B cell (primary cell): ENCODE results near the gene PEPD. TPM values are rescaled to one million over a fixed set of nuclear protein-coding genes. Genes with fewer than 3 reads are reported as not detected.

Experiments
- ATAC-seq: fragments of 200-7000 bp; cut with Tn5 transposase; one replicate; pipeline ENCODE4 v1.10.0; 2021; ENCODE audit warnings: low read depth, mild to moderate bottlenecking, moderate number of reproducible peaks, moderate library complexity
- CTCF ChIA-PET: fragments of 350-600 bp; sonication (Branson Sonifier 250); formaldehyde crosslinking; loops from one replicate; lab custom pipeline; 2021; ENCODE audit warnings: antibody characterized with exemption, inconsistent platforms; lab: Charles Lee
- POLR2A ChIA-PET: fragments of 350-600 bp; sonication (Branson Sonifier 250); formaldehyde crosslinking; loops from one replicate; lab custom pipeline; 2021; ENCODE audit warnings: antibody characterized with exemption; lab: Charles Lee
- DNase-seq: peaks from one replicate; pipeline ENCODE4 v3.0.0; 2013
- H2AFZ ChIP-seq: 2 replicates; pipeline ENCODE4 v1.6.1; 2012; ENCODE audit warnings: mild to moderate bottlenecking, low read depth, low read length; ENCODE audit not compliant: insufficient read depth, poor library complexity, severe bottlenecking
- H3K27ac ChIP-seq, 2 donors: 1 replicate in 1 of 2; 2 replicates in 1 of 2; pipeline ENCODE4 v1.5.1; 2012 to 2013; ENCODE audit warnings: low read length in 2 of 2, mild to moderate bottlenecking in 2 of 2, moderate library complexity in 1 of 2
- H3K27me3 ChIP-seq, 4 experiments: fragments of 200-600 bp in 1 of 4; sonication (generic) in 1 of 4; replicated peaks in 1 of 4; 1 replicate in 2 of 4; 2 replicates in 2 of 4; pipeline versions ENCODE4 v1.6.1 to v1.7.0; 2013 to 2016; ENCODE audit warnings: low read length in 3 of 4, mild to moderate bottlenecking in 2 of 4, mixed read lengths in 1 of 4, moderate library complexity in 1 of 4; ENCODE audit not compliant: insufficient read depth in 4 of 4, control insufficient read depth in 3 of 4; ENCODE audit errors: control extremely low read depth in 1 of 4
- H3K36me3 ChIP-seq, 2 experiments: replicated peaks in 1 of 2; 1 replicate in 1 of 2; 2 replicates in 1 of 2; pipeline versions ENCODE4 v1.6.1 to v1.7.1; 2013; ENCODE audit warnings: low read length in 1 of 2; ENCODE audit not compliant: insufficient read depth in 2 of 2, control insufficient read depth in 1 of 2; ENCODE audit errors: control extremely low read depth in 1 of 2, extremely low read depth in 1 of 2
- H3K4me1 ChIP-seq, 2 donors: fragments of 200-600 bp in 1 of 2; sonication (generic) in 1 of 2; 1 replicate in 1 of 2; 2 replicates in 1 of 2; pipeline versions ENCODE4 v1.5.1 to v1.6.1; 2013 to 2017; ENCODE audit warnings: low read length in 2 of 2; ENCODE audit not compliant: control insufficient read depth in 2 of 2, insufficient read depth in 2 of 2
- H3K4me2 ChIP-seq: replicated peaks from 2 replicates; pipeline ENCODE3; 2012; ENCODE audit warnings: mild to moderate bottlenecking, low read depth, low read length; ENCODE audit not compliant: poor library complexity, severe bottlenecking
- H3K4me3 ChIP-seq, 5 experiments: fragments of 200-600 bp in 1 of 5; sonication (generic) in 1 of 5; 1 replicate in 3 of 5; 2 replicates in 2 of 5; pipeline versions ENCODE4 v1.5.1 to v1.7.0; 2011 to 2016; ENCODE audit warnings: low read length in 4 of 5, mild to moderate bottlenecking in 4 of 5, low read depth in 2 of 5, control low read depth in 1 of 5, moderate library complexity in 1 of 5; ENCODE audit not compliant: insufficient read depth in 1 of 5; ENCODE audit errors: control extremely low read depth in 1 of 5, extremely low read depth in 1 of 5
- H3K79me2 ChIP-seq: fragments of 200-600 bp; sonication (generic); one replicate; pipeline ENCODE4 v1.6.0; 2016; ENCODE audit warnings: low read length; ENCODE audit not compliant: control insufficient read depth, insufficient read depth
- H3K9ac ChIP-seq: fragments of 200-600 bp; sonication (generic); 2 replicates; pipeline ENCODE4 v1.6.1; 2017; ENCODE audit warnings: mild to moderate bottlenecking, low read length, moderate library complexity
- H3K9me3 ChIP-seq, 3 donors: one replicate each; pipeline versions ENCODE4 v1.6.1 to v1.7.1; 2013; ENCODE audit warnings: low read length in 2 of 3; ENCODE audit not compliant: control insufficient read depth in 2 of 3, insufficient read depth in 1 of 3; ENCODE audit errors: control extremely low read depth in 1 of 3
- H4K20me1 ChIP-seq: 2 replicates; pipeline ENCODE4 v1.6.0; 2012; ENCODE audit warnings: mild to moderate bottlenecking, low read length; ENCODE audit not compliant: insufficient read depth, control insufficient read depth, poor library complexity, severe bottlenecking
- H3K27ac Mint-ChIP-seq: one replicate; pipeline ENCODE4 v1.8.0; 2021; ENCODE audit warnings: mixed read lengths
- H3K27me3 Mint-ChIP-seq: one replicate; pipeline ENCODE4 v1.8.0; 2021; ENCODE audit warnings: mixed read lengths
- H3K4me1 Mint-ChIP-seq: one replicate; pipeline ENCODE4 v1.8.0; 2021; ENCODE audit warnings: mixed read lengths
- H3K4me3 Mint-ChIP-seq: one replicate; pipeline ENCODE4 v1.8.0; 2021; ENCODE audit warnings: mixed read lengths
- H3K9me3 Mint-ChIP-seq: one replicate; pipeline ENCODE4 v1.8.0; 2022; ENCODE audit warnings: mixed read lengths; ENCODE audit not compliant: insufficient read depth
- EZH2 ChIP-seq: IDR thresholded peaks from 2 replicates; pipeline ENCODE4 v1.6.1; 2012; ENCODE audit warnings: borderline replicate concordance, low read depth, mild to moderate bottlenecking, moderate library complexity, low read length; ENCODE audit not compliant: insufficient read depth, poor library complexity, severe bottlenecking
- WGBS: methylation state at CpG from one replicate; pipeline ENCODE4 v1.1.5; 2013; ENCODE audit warnings: missing lambda C conversion rate; ENCODE audit not compliant: insufficient coverage; 5-methylcytosine and 5-hydroxymethylcytosine counted together
- intact Hi-C: fragments of 100-400 bp; cut with micrococcal nuclease; formaldehyde crosslinking; loops from one replicate; pipeline ENCODE4 v1.10.0; 2022
- polyA plus RNA-seq: library from polyadenylated mRNA; depleted of rRNA; stranded (reverse); fragments of >200 nt; gene quantifications from 2 replicates; pipeline ENCODE4 v1.2.3, GENCODE V29; 2012
- total RNA-seq, 2 donors: library from RNA; stranded (reverse); fragments of 120-200 nt in 1 of 2; gene quantifications; 1 replicate in 1 of 2; 2 replicates in 1 of 2; pipeline versions ENCODE4 v1.2.3 to v1.2.4, GENCODE V29; 2013 to 2022
- TF ChIP-seq, protein P1 (sequence below): fragments of 200-600 bp; IDR thresholded peaks from one replicate; pipeline ENCODE4 v1.8.0; 2022; ENCODE audit warnings: antibody characterized with exemption, mild to moderate bottlenecking

Gene PEPD
- total and polyA plus RNA-seq, 2 donors (not counting 1 experiment from before 2014, with no cell fraction given): 36.4 to 42.7 TPM

DNA sequence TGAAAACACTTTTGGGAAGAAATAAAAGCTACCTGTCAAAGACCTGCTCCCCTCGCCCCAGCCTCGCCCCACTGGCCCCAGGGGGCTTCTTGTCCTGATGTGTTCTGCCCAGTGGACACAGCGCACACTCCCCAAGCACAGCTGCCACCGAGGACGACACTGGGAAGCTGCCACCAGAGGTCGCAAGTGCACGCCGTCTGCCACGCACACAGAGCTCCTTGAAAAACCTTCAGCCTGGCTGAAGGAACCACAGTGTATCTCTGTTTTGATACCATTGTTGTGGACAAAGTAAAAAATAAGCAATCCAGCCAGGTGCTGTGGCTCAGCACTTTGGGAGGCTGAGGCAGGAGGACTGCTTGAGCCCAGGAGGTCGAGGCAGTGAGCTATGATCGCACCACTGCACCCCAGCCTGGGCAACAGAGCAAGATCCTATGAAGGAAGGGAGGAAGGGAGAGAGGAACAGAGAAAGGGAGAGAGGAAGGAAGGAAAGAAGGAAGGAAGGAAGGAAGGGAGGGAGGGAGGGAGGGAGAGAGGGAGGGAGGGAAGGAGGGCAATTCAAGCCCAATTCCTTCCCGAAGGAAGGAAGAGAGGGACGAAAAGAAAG, 90.8 kb downstream of the PEPD start:
- Histone ChIP-seq H3K4me3 (no peak overlapping the region), H3K36me3 (no peaks in the 10 kb centered on the region), H2AFZ (no peak overlapping the region), H3K9ac (no peak overlapping the region), H3K4me1 (no peaks in the 10 kb centered on the region), H4K20me1 (no peaks in the 10 kb centered on the region), H3K4me2 (no peak overlapping the region), H3K79me2 (no peaks in the 10 kb centered on the region), H3K27ac (no peak overlapping the region), H3K9me3 (no peaks in the 10 kb centered on the region), H3K27me3 (no peaks in the 10 kb centered on the region)
- no peak overlapping the region for H3K4me3 Mint-ChIP-seq
- H3K27me3 Mint-ChIP-seq: no peaks in the 10 kb centered on the region
- 20% methylated on average over 11 of the region's 13 CpGs for WGBS
- CTCF ChIA-PET: interaction anchor here (0.7 to 1.4 kb wide), 11 partner anchors 9 to 666 kb away, joined by 3 to 11 read pairs (median 5); no protein-coding TSS in a partner anchor
- TF ChIP-seq, protein P1, sequence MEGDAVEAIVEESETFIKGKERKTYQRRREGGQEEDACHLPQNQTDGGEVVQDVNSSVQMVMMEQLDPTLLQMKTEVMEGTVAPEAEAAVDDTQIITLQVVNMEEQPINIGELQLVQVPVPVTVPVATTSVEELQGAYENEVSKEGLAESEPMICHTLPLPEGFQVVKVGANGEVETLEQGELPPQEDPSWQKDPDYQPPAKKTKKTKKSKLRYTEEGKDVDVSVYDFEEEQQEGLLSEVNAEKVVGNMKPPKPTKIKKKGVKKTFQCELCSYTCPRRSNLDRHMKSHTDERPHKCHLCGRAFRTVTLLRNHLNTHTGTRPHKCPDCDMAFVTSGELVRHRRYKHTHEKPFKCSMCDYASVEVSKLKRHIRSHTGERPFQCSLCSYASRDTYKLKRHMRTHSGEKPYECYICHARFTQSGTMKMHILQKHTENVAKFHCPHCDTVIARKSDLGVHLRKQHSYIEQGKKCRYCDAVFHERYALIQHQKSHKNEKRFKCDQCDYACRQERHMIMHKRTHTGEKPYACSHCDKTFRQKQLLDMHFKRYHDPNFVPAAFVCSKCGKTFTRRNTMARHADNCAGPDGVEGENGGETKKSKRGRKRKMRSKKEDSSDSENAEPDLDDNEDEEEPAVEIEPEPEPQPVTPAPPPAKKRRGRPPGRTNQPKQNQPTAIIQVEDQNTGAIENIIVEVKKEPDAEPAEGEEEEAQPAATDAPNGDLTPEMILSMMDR: peak; percentile 77
- TF ChIP-seq EZH2: no peak
- intact Hi-C loops: no loop called here
- H3K27ac Mint-ChIP-seq: no peak overlapping the region
- no peaks in the 10 kb centered on the region for H3K9me3 Mint-ChIP-seq
- POLR2A ChIA-PET: no interaction called here
- DNase-seq (peak; percentile 51), ATAC-seq (peak; percentile 28)
- peaks cover 2% of the 10 kb centered on the region for H3K4me1 Mint-ChIP-seq

DNA sequence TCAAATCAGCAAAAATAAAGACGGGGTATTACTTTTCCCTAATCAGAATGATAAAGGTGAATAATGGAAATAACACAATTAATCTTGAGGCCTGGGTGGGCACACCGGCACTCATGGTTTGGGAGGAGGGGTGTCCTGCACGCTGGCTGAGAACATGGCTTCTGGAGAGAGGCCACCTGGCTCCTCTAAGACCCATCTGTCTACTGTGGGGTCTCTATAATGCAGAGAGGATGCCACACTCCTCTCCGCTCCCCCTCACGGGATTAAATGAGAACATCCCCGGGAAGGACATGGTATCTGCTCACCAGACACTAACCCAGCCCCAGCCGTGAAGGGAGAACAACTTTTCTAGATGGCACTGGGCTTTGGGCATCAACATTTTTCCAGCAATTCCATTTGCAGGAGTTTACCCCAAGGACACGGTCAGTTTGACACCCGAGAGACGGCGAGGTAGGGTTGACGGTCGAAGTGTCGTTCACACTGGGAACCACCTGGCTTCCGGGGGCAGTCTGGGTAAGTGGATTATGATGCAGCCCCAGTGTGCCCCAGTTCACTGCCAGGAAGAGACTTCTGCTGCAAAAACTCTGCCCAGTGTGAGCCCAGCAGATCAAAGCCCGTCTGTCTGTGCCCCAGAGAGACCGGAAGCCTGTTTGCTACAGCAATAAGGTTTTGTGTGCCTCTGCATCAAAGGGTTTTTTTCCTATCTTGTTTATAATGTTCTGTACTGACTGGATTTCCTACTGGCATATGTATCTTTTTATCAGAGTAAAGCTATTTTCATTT, 91.5 kb downstream of the PEPD start:
- no peak for ATAC-seq
- TF ChIP-seq, protein P1: no peak
- TF ChIP-seq EZH2: no peak
- no peak overlapping the region for H3K4me3 Mint-ChIP-seq

More for the DNA sequence above, 91.5 kb downstream of the PEPD start:
- Histone ChIP-seq H3K27ac (no peak overlapping the region), H3K27me3 (no peaks in the 10 kb centered on the region), H2AFZ (no peak overlapping the region), H3K4me3 (no peak overlapping the region), H3K4me1 (no peaks in the 10 kb centered on the region), H3K4me2 (no peak overlapping the region), H3K9ac (no peak overlapping the region), H3K79me2 (no peaks in the 10 kb centered on the region), H3K9me3 (no peaks in the 10 kb centered on the region), H4K20me1 (no peaks in the 10 kb centered on the region), H3K36me3 (no peaks in the 10 kb centered on the region)
- intact Hi-C loops: no loop called here
- Mint-ChIP-seq H3K4me1 (peaks cover 2% of the 10 kb centered on the region), H3K27me3 (no peaks in the 10 kb centered on the region), H3K27ac (no peak overlapping the region), H3K9me3 (no peaks in the 10 kb centered on the region)
- ChIA-PET CTCF (interaction anchor here (0.9 to 1.4 kb wide), 12 partner anchors 9 to 666 kb away, joined by 3 to 11 read pairs (median 4); no protein-coding TSS in a partner anchor), POLR2A (no interaction called here)
- WGBS: 85% methylated on average over 16 of the region's 17 CpGs
- DNase-seq: no peak
